ENCODE data around the gene MRPL37.

MRPL37 gene

GRCh38 chr1:54176621-54177327, 23.2 kb upstream of the MRPL37 start:
- no peak overlapping the region for H3K4me3 ChIP-seq (ENCODE audit: low read depth in 1 of 2, low read length in 2 of 2)
- TF ChIP-seq EZH2 (IDR thresholded peaks at IDR 0.05; ENCODE audit: borderline replicate concordance, low read depth, low read length, severe bottlenecking) (no peak), CTCF (IDR thresholded peaks at IDR 0.05; ENCODE audit: borderline replicate concordance, extremely low read depth, low read length, poor library complexity, severe bottlenecking) (no peak)
- ATAC-seq (ENCODE audit: insufficient read depth, low read depth) (no peak), DNase-seq (no peak)
- no peak overlapping the region for H3K4me2 ChIP-seq (ENCODE audit: insufficient read depth, low read length)
- no peaks in the 10 kb centered on the region for H4K20me1 ChIP-seq (ENCODE audit: insufficient read depth, low read length)
- H2AFZ ChIP-seq (ENCODE audit: low read depth, low read length) = no peak overlapping the region
- H3K27me3 ChIP-seq (ENCODE audit: insufficient read depth, low read length, poor library complexity) = no peaks in the 10 kb centered on the region
- H3K79me2 ChIP-seq (ENCODE audit: insufficient read depth, low read length) = no peaks in the 10 kb centered on the region
- no peaks in the 10 kb centered on the region for H3K9me3 ChIP-seq (ENCODE audit: insufficient read depth, low read length, severe bottlenecking)
- no peak overlapping the region for H3K9ac ChIP-seq (ENCODE audit: low read depth, low read length)
- peaks cover 12% of the 10 kb centered on the region; the same call in 1 of the 2 replicates for H3K36me3 ChIP-seq (ENCODE audit: insufficient read depth, low read length)
- H3K4me1 ChIP-seq (ENCODE audit: insufficient read depth, low read length) = no peaks in the 10 kb centered on the region
- no peak overlapping the region for H3K27ac ChIP-seq (ENCODE audit: low read length)

- Histone ChIP-seq H3K27ac (ENCODE audit: low read length) (no peak overlapping the region), H3K36me3 (ENCODE audit: insufficient read depth, low read length) (peaks cover 12% of the 10 kb centered on the region; the same call in 1 of the 2 replicates), H4K20me1 (ENCODE audit: insufficient read depth, low read length) (no peaks in the 10 kb centered on the region), H3K9ac (ENCODE audit: low read depth, low read length) (no peak overlapping the region), H2AFZ (ENCODE audit: low read depth, low read length) (no peak overlapping the region), H3K27me3 (ENCODE audit: insufficient read depth, low read length, poor library complexity) (no peaks in the 10 kb centered on the region), H3K4me2 (ENCODE audit: insufficient read depth, low read length) (no peak overlapping the region), H3K9me3 (ENCODE audit: insufficient read depth, low read length, severe bottlenecking) (no peaks in the 10 kb centered on the region), H3K4me1 (ENCODE audit: insufficient read depth, low read length) (no peaks in the 10 kb centered on the region), H3K4me3 (ENCODE audit: low read depth in 1 of 2, low read length in 2 of 2) (no peak overlapping the region), H3K79me2 (ENCODE audit: insufficient read depth, low read length) (no peaks in the 10 kb centered on the region)
- TF ChIP-seq CTCF (IDR thresholded peaks at IDR 0.05; ENCODE audit: borderline replicate concordance, extremely low read depth, low read length, poor library complexity, severe bottlenecking) = no peak
- no peak for TF ChIP-seq EZH2 (IDR thresholded peaks at IDR 0.05; ENCODE audit: borderline replicate concordance, low read depth, low read length, severe bottlenecking)
- ATAC-seq (ENCODE audit: insufficient read depth, low read depth) (no peak), DNase-seq (no peak)
These were observed 22.2 kb upstream of the MRPL37 start for GRCh38 chr1:54177726-54178125.

GRCh38 chr1:54178296-54179070, 21.5 kb upstream of the MRPL37 start:
- no peak for DNase-seq
- H3K9me3 ChIP-seq (ENCODE audit: insufficient read depth, low read length, severe bottlenecking) = no peaks in the 10 kb centered on the region
- H2AFZ ChIP-seq (ENCODE audit: low read depth, low read length) = no peak overlapping the region
- H3K27ac ChIP-seq (ENCODE audit: low read length) = no peak overlapping the region
- no peaks in the 10 kb centered on the region for H4K20me1 ChIP-seq (ENCODE audit: insufficient read depth, low read length)
- ATAC-seq (ENCODE audit: insufficient read depth, low read depth) = no peak
- no peak overlapping the region for H3K9ac ChIP-seq (ENCODE audit: low read depth, low read length)
- H3K4me1 ChIP-seq (ENCODE audit: insufficient read depth, low read length) = no peaks in the 10 kb centered on the region
- TF ChIP-seq CTCF (IDR thresholded peaks at IDR 0.05; ENCODE audit: borderline replicate concordance, extremely low read depth, low read length, poor library complexity, severe bottlenecking) (no peak), EZH2 (IDR thresholded peaks at IDR 0.05; ENCODE audit: borderline replicate concordance, low read depth, low read length, severe bottlenecking) (no peak)
- H3K79me2 ChIP-seq (ENCODE audit: insufficient read depth, low read length) = no peaks in the 10 kb centered on the region
- H3K4me3 ChIP-seq (ENCODE audit: low read depth in 1 of 2, low read length in 2 of 2) = no peak overlapping the region
- H3K27me3 ChIP-seq (ENCODE audit: insufficient read depth, low read length, poor library complexity) = no peaks in the 10 kb centered on the region
- no peak overlapping the region for H3K4me2 ChIP-seq (ENCODE audit: insufficient read depth, low read length)
- peaks cover 12% of the 10 kb centered on the region; the same call in 1 of the 2 replicates for H3K36me3 ChIP-seq (ENCODE audit: insufficient read depth, low read length)
